GOT3 (cell line): ENCODE data around the gene EXD3.
"Not testable (repeated sequence)": the region's sequence is repeated elsewhere in the genome, so short reads cannot be mapped to it uniquely, and the experiment has no call there.

Source experiments
- DNase-seq: peaks from one replicate; lab custom pipeline; 2025; ENCODE audit warnings: mixed read lengths; lab: John Stamatoyannopoulos, UW

The EXD3 gene

DNA sequence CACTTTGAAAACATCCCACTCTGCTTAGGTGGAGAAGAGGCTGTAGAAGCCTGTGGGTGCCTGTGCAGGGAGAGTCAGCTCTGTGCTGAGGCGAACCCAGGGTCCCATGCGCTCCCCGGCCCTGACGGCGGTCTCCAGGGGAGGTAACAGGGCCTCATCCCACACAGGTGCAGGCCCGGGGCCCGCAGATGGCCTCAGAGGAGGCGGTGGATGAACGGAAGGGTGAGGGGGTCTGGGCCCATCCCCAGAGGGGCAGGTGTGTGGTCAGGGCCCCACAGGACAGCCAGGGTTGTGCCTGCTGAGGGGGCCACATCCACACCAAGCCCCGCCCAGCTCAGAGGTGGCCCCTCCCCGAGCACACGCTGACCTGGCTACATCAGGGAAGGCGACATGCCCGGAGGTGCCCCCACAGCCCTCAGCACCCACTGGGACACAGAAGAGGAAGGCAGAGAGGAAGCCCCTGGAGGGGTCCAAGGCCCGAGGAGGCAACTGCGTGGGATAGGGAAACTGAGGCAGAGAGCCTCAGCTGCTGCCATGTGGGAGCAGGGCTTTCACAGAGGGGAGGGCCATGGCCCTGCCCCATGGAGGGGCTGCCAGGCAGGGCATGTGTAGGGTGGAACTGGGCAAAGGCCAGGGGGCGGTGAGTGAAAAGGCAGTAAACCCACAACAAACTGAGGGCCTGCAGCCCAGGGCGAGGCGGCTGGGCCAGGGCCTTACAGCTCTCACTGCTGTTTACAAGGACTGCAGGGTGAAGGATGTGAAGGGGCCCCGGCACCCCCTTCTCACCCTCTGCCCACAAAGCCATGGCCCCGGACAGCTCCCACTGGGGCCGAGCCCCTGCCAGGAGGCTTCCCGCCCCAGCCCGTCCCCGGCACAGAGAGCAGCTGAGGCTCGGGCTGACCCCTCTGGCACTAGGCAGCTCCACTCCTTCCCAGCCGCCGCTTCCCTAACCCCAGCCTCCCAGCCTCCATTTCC, 29.5 kb downstream of the EXD3 start:
- no peak for DNase-seq

DNA sequence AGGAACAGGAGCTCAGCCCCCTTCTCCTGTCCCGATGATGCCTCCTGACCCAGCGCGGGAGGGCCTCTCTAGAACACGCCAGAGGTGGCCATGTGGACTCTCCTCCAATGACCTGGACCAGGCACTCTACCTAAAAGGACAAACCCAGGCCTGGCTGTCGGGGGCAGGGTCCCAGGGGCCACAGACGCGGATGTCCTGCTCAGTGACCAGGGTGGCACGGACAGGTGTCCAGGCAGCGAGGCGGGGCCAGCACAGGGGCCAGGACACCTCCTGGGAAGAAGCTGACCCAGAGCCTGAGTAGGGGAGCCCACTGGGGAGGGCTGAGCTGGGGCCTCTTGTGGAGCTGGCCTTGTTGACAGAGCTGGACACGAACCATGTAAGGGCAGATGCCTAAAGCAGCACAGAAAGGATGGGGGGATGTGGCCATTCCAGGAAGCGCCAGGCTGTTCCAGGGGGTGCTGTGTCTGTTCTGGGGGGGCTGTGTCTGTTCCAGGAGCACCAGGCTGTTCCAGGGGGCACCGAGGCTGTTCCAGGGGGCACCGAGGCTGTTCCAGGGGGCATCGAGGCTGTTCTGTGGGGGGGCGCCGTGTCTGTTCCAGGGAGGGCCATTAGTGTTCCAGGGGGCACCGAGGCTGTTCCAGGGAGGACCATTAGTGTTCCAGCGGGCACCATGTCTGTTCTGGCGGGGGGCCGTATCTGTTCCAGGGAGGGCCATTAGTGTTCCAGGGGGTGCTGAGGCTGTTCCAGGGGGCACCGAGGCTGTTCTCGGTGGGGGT, 30.5 kb downstream of the EXD3 start:
- no peak for DNase-seq

DNA sequence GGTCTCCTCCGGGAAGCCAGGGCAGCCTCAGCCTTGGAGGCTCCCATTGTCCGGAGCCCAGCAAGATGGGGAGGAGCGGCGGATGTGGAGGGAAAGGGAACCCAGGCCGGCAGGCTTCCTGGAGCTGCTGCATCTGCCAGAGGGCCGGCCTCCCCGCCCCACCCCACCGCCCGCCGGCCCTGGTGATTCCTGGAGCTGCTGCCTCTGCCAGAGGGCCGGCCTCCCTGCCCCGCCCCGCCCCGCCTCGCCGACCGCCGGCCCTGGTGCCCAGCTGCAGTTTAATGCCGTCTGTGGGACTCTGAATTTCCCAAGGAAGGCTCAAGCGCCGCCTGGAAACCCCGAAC, 31.6 kb downstream of the EXD3 start:
- DNase-seq = no peak

DNA sequence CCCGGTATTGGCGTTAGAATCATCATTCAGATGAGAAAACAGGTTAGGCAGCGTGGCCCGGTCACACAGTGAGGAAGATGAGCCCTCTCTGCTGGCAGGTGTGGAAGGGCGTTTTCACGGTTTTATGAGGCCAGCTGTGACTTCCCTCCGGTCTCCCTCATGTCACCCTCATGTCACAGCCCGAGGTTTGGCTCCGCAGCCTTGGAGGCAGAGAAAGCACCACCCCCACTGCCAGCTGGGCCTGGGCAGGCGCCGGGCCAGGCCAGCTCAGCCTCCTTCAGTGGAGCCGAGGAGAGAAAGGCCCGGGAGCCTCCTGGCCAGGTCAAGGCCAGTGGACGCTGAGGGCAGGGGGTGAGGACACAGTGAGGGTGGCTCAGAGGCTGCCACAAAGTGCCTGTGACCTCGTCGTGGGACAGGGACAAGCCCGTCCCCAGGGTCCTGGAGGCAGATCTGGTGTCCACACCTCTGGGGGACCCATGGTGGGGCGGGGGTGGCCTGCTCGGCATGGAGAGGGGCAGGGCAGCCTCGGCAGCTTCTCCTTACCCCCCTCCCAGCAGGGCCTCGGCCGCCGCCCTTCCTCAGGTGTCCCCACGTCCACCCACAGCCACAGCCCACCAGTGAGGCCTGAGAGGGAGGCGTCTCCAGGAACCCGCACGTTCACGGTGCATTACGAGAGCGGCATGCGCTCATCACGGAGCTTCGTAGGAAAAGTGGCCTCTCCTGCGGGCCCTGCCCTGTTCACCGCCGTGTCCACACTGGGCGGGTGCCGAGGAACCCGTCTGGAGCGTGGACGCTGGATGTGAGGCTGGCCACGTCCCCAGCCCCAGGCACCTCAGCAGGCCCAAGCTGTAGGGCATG, 32.2 kb downstream of the EXD3 start:
- no peak for DNase-seq

DNA sequence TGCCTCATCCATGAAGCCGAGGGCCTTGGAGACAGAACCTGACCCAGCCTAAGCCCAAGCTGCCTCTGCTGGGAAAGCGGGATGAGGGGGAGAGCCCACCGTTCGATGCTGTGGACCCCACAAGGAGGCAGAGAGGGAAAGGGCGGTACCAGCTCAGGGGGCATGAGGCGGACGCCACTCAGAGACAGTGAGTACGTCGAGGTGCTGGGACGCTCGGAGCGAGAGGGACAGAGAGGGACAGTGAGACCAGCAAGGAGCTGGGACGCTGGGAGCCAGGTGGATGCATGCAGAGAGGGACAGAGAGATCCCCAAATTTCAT, 33.6 kb downstream of the EXD3 start:
- DNase-seq = no peak

DNA sequence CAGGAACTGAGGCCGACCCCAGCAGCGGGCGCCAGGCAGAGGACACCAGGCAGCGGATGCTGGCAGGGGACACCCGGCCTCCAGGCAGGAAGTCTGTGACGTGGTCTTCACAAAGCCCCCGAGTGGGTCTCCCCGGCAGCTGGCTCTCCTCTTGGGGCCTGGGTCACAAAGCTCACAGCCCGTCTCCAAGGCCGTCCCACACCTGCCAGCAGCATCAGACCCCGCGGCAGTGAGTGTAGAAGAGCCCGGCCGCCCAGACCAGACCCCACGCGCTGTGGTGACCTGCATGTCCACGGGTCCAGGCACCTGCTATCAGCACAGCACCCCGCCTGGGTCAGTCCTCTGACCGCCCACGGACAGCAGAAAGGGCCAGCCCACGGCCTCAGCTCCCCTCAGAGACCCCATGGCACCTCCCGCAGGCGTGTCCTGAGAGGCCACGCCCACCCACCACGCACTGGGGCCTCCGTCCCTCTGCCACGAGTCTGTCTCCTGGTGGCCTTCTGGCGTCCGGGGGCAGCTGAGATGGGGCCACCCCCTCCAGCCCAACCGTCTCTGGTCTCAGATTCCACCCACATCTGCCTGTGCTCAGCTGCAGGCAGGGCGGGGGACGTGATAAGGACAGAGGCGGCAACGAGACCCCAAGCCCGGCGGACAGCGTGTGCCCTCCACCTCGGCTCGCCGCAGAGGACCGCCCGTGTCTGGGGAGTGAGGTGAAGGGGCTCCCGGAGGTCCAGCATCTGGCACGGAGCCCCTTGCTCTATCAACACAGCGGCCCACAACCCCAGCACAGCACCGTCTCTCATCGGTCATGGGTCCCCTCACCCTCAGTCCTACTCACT, 34.2 kb downstream of the EXD3 start:
- DNase-seq = no peak

DNA sequence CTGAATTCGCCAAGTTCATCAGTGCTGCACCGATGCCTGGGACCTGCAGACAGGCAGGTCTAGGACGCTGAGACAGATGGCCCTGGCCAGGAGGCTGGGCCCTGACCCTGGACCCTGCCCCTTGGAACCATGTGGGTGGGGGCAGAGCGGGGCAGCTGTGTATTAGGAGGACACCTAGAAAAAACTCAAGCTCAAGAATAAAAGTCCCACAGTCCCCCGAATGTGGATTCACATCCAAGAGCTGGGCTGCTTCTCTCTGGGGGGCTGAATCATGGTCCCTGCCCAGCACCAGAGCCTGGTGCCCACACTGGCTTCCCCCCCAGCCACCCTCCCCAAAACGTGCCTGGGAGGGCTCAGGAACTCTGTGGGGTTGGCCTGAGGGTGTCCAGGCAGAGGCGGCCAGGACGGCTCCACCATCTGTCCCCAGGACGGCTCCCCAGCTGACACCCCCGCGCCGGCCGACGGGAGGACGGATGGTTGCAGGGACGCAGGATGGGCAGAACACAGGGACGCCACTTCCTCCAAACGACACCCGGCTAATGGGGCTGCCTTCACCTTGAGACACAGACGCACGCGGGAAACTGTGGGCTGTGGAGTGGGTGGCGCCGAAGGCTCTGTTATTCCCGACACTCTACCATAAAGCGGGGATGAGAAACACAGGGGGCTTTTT, 34.9 kb downstream of the EXD3 start:
- no peak for DNase-seq

DNA sequence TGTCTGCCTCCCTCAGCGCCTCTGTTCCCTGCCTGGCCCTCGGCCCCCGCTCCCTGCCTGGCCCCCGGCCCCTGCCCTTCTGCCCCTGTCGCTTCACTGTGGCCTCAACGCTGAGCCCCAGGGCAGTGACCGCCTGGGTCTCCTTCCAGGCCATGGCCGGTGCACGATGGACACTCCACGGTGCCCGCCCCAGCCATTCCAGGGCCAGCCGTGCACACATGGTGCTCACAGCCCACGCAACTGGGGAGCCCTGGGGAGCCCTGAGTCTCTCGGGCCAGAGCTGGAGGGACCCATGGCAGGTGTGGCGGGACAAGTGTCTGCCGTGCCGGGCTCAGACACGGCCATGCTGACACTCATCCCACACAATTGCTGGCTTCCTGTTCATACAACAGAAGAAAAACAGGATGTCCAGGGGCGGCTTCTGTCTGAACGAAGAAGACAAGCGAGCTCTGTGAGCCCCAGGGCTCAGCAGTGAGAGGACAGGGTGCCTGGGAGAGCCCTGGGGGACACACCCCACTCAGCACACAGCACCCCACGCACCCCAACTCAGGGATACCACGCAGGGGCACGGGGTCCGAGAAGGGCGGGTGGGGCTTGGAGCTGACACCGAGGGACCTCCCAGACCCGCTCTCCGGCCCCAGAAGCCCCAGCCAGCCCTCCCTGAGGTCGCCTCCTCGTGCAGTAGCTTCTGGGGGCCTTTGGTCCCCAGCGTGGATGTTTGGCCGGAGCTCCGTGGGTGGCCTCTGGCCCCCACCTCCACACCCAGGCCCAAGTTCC, 35.7 kb downstream of the EXD3 start:
- DNase-seq = no peak

GRCh38 chr9:137386507-137387113, 36.4 kb downstream of the EXD3 start:
- not testable (repeated sequence) for DNase-seq

GRCh38 chr9:137385061-137385655, 37.8 kb downstream of the EXD3 start:
- DNase-seq = no peak

DNA sequence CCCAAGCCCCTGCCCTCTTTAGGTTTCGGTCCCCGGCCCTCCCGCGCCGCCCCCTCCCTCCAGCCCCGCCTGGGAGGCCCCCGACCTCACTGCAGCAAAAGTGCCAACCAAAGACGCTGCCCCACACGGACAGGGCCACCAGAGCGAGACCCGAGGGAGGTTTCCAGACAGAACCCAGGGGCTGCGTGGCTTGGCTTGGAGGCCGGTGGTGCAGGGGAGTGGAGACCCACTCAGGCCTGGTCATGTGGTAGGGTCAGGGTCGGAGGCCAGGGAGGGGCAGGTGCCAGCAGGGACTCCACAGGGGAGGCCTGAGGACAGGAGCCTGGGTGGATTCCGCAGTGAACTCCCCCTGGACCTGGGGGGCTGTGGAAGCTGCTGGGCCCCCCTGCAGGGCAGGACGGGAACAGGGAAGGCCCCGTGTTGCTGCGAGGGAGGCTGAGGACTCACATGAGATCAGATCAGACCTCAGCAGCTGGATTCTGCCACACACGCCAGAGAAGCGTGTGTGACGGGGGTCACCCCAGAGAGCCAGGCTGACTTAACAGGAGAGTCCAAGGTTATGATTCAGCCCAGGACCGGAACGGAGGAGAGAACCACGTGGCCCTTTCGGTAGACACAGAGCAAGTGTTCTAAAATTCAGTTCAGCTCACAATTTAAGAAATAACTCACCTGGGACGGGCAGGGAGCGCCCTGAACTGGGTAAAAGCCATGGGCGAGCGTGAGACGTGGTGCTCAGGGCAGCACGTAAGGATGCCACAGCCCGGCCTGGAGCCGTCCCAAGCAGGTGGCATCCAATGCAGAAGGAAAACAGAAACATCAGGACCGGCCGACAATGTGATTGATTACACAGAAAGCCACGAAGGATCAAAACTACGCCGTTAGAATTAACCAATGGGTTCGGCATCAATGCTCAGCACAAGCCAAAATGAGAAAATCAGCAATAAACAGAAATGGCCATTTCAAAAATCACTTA, 38.9 kb downstream of the EXD3 start:
- no peak for DNase-seq

- DNase-seq = no peak
Observed at GRCh38 chr9:137383081-137383783, 39.7 kb downstream of the EXD3 start.

DNA sequence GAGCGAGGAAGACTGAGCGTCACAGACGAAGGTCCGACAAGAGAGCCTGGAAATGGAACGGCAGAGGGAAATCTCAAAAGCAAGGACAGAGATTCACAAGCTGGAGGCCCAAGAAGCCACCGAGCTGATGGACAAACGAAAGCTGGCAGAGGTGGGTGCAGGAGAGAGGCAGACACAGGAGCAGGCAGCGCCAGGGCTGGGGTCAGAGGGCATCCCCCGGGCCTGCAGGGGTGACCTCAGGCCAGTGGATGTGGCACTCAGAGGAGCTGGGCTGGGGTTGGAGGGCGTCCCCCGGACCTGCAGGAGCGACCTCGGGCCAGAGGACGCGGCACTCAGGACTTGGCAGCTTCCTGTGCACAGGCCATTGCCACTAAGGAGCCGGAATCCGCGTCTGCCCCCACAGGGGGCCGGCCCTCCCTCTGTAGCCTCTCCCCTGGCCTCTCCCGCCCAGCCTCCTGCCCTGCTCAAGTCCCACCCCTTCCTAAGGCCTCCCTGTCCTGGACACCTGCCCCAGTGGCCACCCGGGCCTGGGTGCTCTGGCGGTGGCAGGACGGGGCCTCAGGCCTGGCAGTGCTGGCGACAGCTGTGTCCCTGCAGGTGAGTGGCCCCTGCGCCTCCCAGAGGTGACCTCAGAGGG, 40.4 kb downstream of the EXD3 start:
- no peak for DNase-seq

DNA sequence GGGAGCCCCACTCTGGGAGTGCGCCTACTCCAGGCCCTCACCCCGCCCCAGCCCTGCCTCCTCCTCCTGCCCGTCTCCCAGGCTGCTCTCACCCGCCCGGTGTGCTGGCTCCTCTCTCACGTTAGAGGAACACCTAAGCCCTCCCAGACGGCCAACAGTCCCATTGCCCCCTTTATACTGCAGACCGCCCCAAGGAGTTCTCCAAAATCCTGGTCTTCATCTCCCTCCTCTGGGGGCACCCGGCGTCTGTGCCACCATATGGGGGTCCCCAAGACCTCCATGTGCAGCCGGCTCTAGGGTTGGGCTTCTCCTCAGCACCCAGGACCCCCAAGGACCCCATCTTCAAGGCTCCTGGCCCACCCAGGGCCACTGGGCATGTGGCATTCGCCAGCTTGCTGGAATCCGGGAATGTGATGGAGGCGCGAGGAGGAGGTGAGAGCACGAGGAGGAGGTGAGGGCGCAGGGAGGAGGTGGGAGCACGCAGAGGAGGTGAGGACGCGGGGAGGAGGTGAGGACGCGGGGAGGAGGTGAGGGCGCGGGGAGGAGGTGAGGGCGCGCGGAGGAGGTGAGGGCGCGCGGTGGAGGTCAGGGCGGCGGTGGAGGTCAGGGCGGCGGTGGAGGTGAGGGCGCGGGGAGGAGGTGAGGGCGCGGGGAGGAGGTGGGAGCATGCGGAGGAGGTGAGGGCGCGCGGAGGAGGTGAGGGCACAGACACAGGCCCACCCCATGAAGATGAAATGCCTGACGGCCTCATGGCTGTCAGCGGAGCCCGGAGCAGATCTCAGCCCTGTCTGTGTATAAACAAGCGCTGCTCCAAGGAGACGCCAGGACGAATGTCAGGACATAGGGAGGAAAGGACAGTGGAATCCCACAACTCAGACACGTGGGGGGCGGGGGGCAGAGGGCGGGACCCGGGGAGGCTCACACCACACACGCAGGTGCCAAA, 41.2 kb downstream of the EXD3 start:
- DNase-seq = no peak

DNA sequence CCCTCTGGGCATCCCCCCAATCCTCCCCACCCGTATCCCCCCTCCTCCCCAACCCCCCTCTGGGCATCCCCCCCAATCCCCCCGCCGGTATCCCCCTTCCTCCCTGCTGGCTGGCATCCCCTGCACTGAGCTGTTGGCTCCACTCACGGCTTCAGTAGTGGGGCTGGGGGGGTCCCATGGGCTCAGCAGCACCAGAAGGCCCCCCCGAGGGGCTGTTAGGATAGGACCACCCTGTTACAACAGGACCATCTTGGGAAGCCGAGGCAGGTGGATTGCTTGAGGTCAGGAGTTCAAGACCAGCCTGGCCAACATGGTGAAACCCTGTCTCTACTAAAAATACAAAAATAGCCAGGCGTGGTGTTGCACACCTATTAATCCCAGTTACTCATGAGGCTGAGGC, 42.4 kb downstream of the EXD3 start:
- no peak for DNase-seq

- no peak for DNase-seq
Observed at GRCh38 chr9:137380171-137380570, 42.8 kb downstream of the EXD3 start.
